CD4-positive, alpha-beta T cell treated with Interferon gamma for 1 hour (primary cell): Measurements from ENCODE around the gene LAMA4.

ENCODE experiments used
- DNase-seq: peaks from one replicate; pipeline ENCODE4 v3.0.0-alpha.2; 2020

LAMA4 gene

DNA sequence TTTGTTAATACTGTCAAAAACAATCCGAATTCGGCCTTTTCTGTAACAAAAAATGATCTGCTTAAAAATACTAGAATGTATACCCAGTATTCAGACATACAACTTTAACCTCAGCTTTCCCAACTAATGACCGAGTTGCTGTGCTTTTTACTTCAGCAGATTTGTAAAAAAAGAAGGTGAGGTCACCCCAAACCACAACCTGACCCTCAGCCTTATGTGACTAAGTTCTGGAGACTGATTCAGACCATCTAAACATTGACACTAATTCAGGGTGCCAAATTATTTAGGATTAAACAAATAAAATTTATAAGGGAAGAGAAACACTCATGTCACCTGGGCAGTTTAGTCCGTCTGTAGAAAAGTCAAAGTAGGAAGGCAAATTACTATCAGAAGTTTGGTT, 192.8 kb downstream of the LAMA4 start:
- DNase-seq = no peak
